GM19193 (cell line): Measurements from ENCODE around the gene TOP1.

Experiments
- POLR2A ChIP-seq: IDR thresholded peaks from 4 replicates; pipeline ENCODE4 v1.6.1; 2011; ENCODE audit not compliant: insufficient read depth, insufficient read length; ENCODE audit errors: extremely low read depth

Gene TOP1

GRCh38 chr20:41116282-41116956 is 87.8 kb downstream of the TOP1 start:
- TF ChIP-seq POLR2A = no peak

GRCh38 chr20:41118632-41119031 is 90.0 kb downstream of the TOP1 start:
- no peak for TF ChIP-seq POLR2A

- TF ChIP-seq POLR2A = no peak
Measured at GRCh38 chr20:41119614-41120561, 91.3 kb downstream of the TOP1 start.

GRCh38 chr20:41121399-41121798 is 92.8 kb downstream of the TOP1 start:
- no peak for TF ChIP-seq POLR2A

GRCh38 chr20:41123631-41124030 is 95.0 kb downstream of the TOP1 start:
- TF ChIP-seq POLR2A = no peak

- no peak for TF ChIP-seq POLR2A
Measured at GRCh38 chr20:41124451-41125094, 96.0 kb downstream of the TOP1 start.

- TF ChIP-seq POLR2A = no peak
Measured at GRCh38 chr20:41125530-41126457, 97.2 kb downstream of the TOP1 start.

- TF ChIP-seq POLR2A = no peak
Measured at GRCh38 chr20:41126719-41127118, 98.1 kb downstream of the TOP1 start.

GRCh38 chr20:41131594-41132387 is 103.2 kb downstream of the TOP1 start:
- no peak for TF ChIP-seq POLR2A

GRCh38 chr20:41133709-41134361 is 105.2 kb downstream of the TOP1 start:
- TF ChIP-seq POLR2A = no peak

GRCh38 chr20:41134362-41135186 is 106.0 kb downstream of the TOP1 start:
- no peak for TF ChIP-seq POLR2A

GRCh38 chr20:41135187-41135887 is 106.7 kb downstream of the TOP1 start:
- no peak for TF ChIP-seq POLR2A
